Fibroblast of skin of abdomen (primary cell): ENCODE measurements around the gene ITIH3.

ENCODE experiments used
- DNase-seq: peaks from one replicate; pipeline ENCODE4 v3.0.0-alpha.2; 2013

ITIH3 gene

GRCh38 chr3:52779011-52779836 is 15.4 kb upstream of the ITIH3 start:
- no peak for DNase-seq

DNA sequence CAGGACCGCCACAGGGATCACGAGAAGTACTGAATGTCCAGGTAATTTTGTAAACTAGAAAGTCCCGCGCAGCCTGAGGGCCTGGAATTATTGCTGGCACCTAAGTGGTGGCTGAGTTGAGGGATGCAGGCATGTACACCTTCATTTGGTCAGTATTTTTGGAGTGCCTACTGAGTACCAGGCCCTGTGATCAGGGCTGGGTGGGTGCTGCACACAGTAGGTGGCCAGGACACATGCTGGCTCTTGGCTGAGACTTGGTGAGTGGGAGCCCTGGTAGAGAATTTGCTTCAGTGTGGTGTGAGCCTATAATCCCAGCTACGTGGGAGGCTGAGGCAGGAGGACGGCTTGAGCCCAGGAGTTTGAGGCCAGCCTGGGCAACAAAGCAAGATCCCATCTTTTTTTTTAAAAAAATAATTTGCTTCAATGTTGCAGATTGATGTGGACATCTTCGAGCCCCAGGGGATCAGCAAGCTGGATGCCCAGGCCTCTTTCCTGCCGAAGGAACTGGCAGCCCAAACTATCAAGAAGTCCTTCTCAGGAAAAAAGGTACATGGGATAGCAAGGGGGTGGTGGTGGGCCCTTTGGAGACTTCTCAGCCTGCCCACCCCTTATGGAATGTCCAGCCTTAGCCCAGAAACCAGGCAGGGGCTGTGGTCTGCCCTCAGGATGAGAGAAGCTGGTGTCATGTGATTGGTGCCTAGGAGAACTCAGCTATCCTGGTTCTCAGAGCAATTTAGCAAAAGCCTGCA is 14.6 kb upstream of the ITIH3 start:
- no peak for DNase-seq

GRCh38 chr3:52781741-52782140 is 12.9 kb upstream of the ITIH3 start:
- no peak for DNase-seq

- DNase-seq, result no peak
Measured at GRCh38 chr3:52782412-52783210, 12.0 kb upstream of the ITIH3 start.

- no peak for DNase-seq
Measured at GRCh38 chr3:52783211-52783555, 11.4 kb upstream of the ITIH3 start.

DNA sequence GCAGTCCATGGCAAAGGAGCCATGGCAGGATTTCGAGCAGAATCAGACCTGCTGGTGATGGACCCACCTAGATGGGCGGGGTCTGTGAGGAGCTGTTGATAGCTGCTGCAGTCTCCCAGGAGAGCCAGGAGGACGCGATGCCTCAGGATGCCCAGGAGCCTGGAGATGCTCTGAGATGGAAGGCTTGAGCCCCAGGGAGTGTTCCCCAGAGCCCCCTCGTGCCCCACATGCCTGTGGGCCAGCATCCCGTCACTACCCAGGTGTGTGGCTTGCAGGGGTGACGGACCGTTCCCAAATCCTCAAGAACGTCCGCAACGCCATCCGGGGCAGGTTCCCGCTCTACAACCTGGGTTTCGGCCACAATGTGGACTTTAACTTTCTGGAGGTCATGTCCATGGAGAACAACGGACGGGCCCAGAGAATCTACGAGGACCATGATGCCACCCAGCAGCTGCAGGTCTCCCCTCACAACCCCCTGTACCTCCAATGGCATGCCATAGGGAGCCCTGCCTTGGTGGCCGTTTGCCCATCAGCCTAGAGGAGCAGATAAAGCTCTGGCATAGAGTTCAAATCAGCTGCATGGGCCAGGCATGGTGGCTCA is 10.5 kb upstream of the ITIH3 start:
- DNase-seq, result no peak

DNA sequence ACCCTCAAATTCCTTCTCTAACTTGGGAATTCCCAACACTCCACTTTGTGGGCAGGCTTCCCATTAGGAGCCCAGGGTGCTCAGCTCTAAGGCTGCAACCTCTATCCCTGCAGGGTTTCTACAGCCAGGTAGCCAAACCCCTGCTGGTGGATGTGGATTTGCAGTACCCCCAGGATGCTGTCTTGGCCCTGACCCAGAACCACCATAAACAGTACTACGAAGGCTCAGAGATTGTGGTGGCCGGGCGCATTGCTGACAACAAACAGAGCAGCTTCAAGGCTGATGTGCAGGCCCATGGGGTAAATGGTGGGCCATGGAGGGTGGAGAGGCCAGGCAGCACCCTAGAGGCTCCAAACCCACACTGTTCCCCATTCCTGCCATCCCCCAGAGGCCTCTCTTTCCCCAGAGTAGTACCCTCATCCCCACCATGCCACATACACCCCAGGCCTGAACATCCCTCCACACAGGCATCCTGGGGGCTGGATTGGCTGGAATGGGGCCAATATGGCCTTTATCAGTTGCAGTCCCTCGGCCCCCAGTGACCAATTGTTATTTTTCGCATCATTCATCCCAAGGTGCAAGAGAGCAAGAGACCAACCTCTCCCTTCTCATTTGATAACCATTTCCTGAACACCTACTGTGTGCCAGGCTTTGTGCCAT is 9.5 kb upstream of the ITIH3 start:
- no peak for DNase-seq

GRCh38 chr3:52786330-52787215 is 8.0 kb upstream of the ITIH3 start:
- DNase-seq, result no peak

- no peak for DNase-seq
Measured at GRCh38 chr3:52787246-52787645, 7.3 kb upstream of the ITIH3 start.

GRCh38 chr3:52787672-52788625 is 6.6 kb upstream of the ITIH3 start:
- no peak for DNase-seq

GRCh38 chr3:52788890-52789745 is 5.5 kb upstream of the ITIH3 start:
- no peak for DNase-seq

DNA sequence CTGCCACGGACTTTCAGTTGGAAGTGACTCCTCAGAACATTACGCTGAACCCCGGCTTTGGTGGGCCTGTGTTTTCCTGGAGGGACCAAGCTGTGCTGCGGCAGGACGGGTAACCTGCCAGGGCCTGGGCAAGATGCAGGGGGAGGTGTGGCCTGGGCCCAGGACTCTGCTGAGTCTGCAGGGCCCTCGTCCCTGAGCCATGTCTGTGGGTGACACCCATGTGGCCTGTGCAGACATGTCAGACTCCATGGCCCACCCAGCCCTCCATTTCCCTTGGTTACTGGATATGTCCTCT is 4.9 kb upstream of the ITIH3 start:
- no peak for DNase-seq

GRCh38 chr3:52790337-52790736 is 4.3 kb upstream of the ITIH3 start:
- DNase-seq, result no peak

- no peak for DNase-seq
Measured at GRCh38 chr3:52790741-52791140, 3.9 kb upstream of the ITIH3 start.

DNA sequence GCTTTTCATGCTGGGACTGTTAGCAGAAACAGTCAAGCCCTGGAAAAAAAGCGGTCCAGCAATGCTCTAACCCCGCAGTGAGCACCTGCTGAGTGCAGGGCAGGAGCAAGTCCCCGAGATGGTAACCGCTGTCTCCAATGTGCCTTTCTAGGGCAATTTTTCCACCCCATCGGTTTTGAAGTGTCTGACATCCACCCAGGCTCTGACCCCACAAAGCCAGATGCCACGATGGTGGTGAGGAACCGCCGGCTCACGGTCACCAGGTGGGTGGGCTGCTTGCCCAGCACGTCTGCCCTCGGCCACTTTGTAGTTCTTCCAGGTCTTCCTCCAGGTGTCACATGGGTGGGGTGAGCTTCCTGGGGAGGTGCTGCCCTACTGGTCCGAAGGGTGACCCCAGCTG is 3.2 kb upstream of the ITIH3 start:
- no peak for DNase-seq

- DNase-seq, result no peak
Measured at GRCh38 chr3:52791928-52792327, 2.7 kb upstream of the ITIH3 start.

- DNase-seq, result no peak
Measured at GRCh38 chr3:52792413-52792812, 2.2 kb upstream of the ITIH3 start.

DNA sequence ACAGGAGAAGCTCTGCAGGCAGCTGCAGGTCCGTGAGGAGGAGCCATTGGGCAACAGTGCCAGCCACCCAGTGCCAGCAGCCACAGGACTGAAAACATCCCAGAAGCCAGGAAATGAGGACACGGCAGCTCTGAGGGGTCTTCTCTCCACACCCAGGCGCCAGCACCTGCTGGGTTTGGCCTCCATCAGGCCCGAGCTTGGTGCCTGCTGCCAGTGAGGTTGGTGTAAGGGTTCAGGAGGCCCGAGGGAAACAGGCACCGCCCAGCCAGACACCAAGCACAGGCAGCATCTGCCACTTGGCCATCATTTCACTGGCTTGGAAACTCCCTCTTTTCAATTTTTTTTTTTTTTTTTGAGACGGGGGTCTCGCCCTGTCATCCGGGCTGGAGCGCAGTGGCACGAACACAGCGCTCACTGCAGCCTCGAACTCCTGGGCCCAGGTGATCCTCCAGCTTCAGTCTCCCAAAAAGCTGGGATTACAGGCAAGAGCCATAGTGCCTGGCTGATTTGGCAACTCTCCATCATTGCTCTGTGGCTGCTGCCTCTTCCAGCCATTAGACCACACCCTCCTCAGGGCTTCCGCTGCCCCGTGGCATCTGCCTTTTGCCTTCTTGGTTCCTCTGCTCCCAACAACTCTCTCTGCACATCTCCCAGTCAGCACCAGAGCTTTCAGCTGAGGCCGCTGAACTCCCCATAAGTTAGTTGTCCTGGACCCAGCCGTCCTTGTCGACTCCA is 1.5 kb upstream of the ITIH3 start:
- no peak for DNase-seq
